Smooth muscle cell (in vitro differentiated cells): ENCODE data around the gene METTL24. TPM values are rescaled to one million over a fixed set of nuclear protein-coding genes. Genes with fewer than 3 reads are reported as not detected.

Source experiments
- DNase-seq: peaks from one replicate; lab custom pipeline; 2025; ENCODE audit not compliant: unreplicated experiment; lab: John Stamatoyannopoulos, UW
- H2AFZ ChIP-seq: fragments of 200-600 bp; sonication (generic); 2 replicates; pipeline ENCODE4 v1.6.0; 2016; ENCODE audit warnings: antibody characterized with exemption, low read depth, mild to moderate bottlenecking
- H3F3A ChIP-seq: fragments of 200-600 bp; sonication (generic); 2 replicates; pipeline ENCODE4 v1.6.0; 2017; ENCODE audit warnings: antibody characterized with exemption, low read depth
- H3K27ac ChIP-seq: fragments of 200-600 bp; sonication (generic); 2 replicates; pipeline ENCODE4 v1.5.1; 2016; ENCODE audit warnings: low read depth, mild to moderate bottlenecking
- H3K27me3 ChIP-seq: fragments of 200-600 bp; sonication (generic); 2 replicates; pipeline ENCODE4 v1.6.1; 2016; ENCODE audit warnings: low read depth, mild to moderate bottlenecking
- H3K36me3 ChIP-seq: fragments of 200-600 bp; sonication (generic); 2 replicates; pipeline ENCODE4 v1.5.1; 2016; ENCODE audit warnings: low read depth
- H3K4me1 ChIP-seq: fragments of 200-600 bp; sonication (generic); 2 replicates; pipeline ENCODE4 v1.5.1; 2016; ENCODE audit warnings: low read depth
- H3K4me2 ChIP-seq: fragments of 200-600 bp; sonication (generic); 2 replicates; pipeline ENCODE4 v1.6.0; 2016; ENCODE audit warnings: mild to moderate bottlenecking
- H3K4me3 ChIP-seq: fragments of 200-600 bp; sonication (generic); 2 replicates; pipeline ENCODE4 v1.5.1; 2016; ENCODE audit warnings: mild to moderate bottlenecking
- H3K79me2 ChIP-seq: fragments of 200-600 bp; sonication (generic); 2 replicates; pipeline ENCODE4 v1.6.0; 2016; ENCODE audit warnings: low read depth, mild to moderate bottlenecking
- H3K9ac ChIP-seq: fragments of 200-600 bp; sonication (generic); 2 replicates; pipeline ENCODE4 v1.6.0; 2016; ENCODE audit warnings: low read depth
- H3K9me3 ChIP-seq: fragments of 200-600 bp; sonication (generic); replicated peaks from 2 replicates; pipeline ENCODE4 v1.5.1; 2016; ENCODE audit warnings: low read depth
- H4K20me1 ChIP-seq: fragments of 200-600 bp; sonication (generic); 2 replicates; pipeline ENCODE4 v1.6.0; 2016; ENCODE audit warnings: low read depth
- CTCF ChIP-seq: fragments of 200-600 bp; sonication (generic); IDR thresholded peaks from 2 replicates; pipeline ENCODE4 v1.5.1; 2017; ENCODE audit warnings: borderline replicate concordance, mild to moderate bottlenecking, antibody characterized with exemption; ENCODE audit not compliant: insufficient read depth, poor library complexity, severe bottlenecking
- WGBS: methylation state at CpG from one replicate; pipeline ENCODE4 v1.1.7; 2016; ENCODE audit warnings: low lambda C conversion rate; 5-methylcytosine and 5-hydroxymethylcytosine counted together
- polyA plus RNA-seq: library from polyadenylated mRNA; unstranded; fragments of >200 nt; fragmentation: Nextera tagmentation; extraction: Ambion mirVana; gene quantifications from 2 replicates; pipeline ENCODE4 v1.2.1, GENCODE V29; 2016
- total RNA-seq: library from RNA; depleted of rRNA; stranded (reverse); fragments of >200 nt; gene quantifications from 2 replicates; pipeline ENCODE4 v1.2.3, GENCODE V29; 2014

Gene METTL24
- total and polyA plus RNA-seq, 2 experiments from 2014 or later = 0.74 to 2.6 TPM

- Histone ChIP-seq H2AFZ (no peak overlapping the region), H3K79me2 (no peaks in the 10 kb centered on the region), H3K36me3 (no peaks in the 10 kb centered on the region), H3K9me3 (no peaks in the 10 kb centered on the region), H3K27ac (no peak overlapping the region), H3F3A (no peaks in the 10 kb centered on the region), H3K9ac (no peak overlapping the region), H3K4me3 (no peak overlapping the region), H3K4me2 (no peak overlapping the region), H3K4me1 (peaks cover 66% of the 10 kb centered on the region), H3K27me3 (peaks cover 25% of the 10 kb centered on the region), H4K20me1 (no peaks in the 10 kb centered on the region)
- no peak for DNase-seq
- TF ChIP-seq CTCF = no peak
- 77% methylated on average over 2 of the region's 2 CpGs for WGBS
These were observed 3.1 kb downstream of the METTL24 start for GRCh38 chr6:110355022-110355421.

GRCh38 chr6:110354153-110354552 is 4.0 kb downstream of the METTL24 start:
- no peak for TF ChIP-seq CTCF
- Histone ChIP-seq H2AFZ (no peak overlapping the region), H3K9ac (no peak overlapping the region), H3K36me3 (no peaks in the 10 kb centered on the region), H4K20me1 (no peaks in the 10 kb centered on the region), H3F3A (no peaks in the 10 kb centered on the region), H3K79me2 (no peaks in the 10 kb centered on the region), H3K27ac (no peak overlapping the region), H3K4me2 (no peak overlapping the region), H3K4me1 (peaks cover 60% of the 10 kb centered on the region), H3K9me3 (no peaks in the 10 kb centered on the region), H3K27me3 (peaks cover 18% of the 10 kb centered on the region), H3K4me3 (no peak overlapping the region)
- WGBS = 96% methylated on average over 2 of the region's 2 CpGs
- no peak for DNase-seq

- Histone ChIP-seq H3K9me3 (no peaks in the 10 kb centered on the region), H3K79me2 (no peaks in the 10 kb centered on the region), H4K20me1 (no peaks in the 10 kb centered on the region), H2AFZ (peak overlapping the region; percentile 81), H3K9ac (no peak overlapping the region), H3K27ac (no peak overlapping the region), H3K4me1 (peaks cover 55% of the 10 kb centered on the region), H3K4me3 (no peak overlapping the region), H3K4me2 (no peak overlapping the region), H3K36me3 (no peaks in the 10 kb centered on the region), H3K27me3 (peaks cover 11% of the 10 kb centered on the region), H3F3A (no peaks in the 10 kb centered on the region)
- no peak for DNase-seq
- TF ChIP-seq CTCF = no peak
- 83% methylated on average over 4 of the region's 4 CpGs for WGBS
These were observed 4.6 kb downstream of the METTL24 start for GRCh38 chr6:110353457-110354001.

GRCh38 chr6:110352563-110353262 is 5.4 kb downstream of the METTL24 start:
- Histone ChIP-seq H3K79me2 (no peaks in the 10 kb centered on the region), H3K4me2 (peak overlapping the region; percentile 29), H2AFZ (peak overlapping the region; percentile 81), H3K9me3 (no peaks in the 10 kb centered on the region), H3K9ac (no peak overlapping the region), H3K27me3 (peaks cover 7% of the 10 kb centered on the region), H4K20me1 (no peaks in the 10 kb centered on the region), H3K27ac (peak overlapping the region; percentile 51), H3K4me1 (peaks cover 52% of the 10 kb centered on the region), H3K36me3 (no peaks in the 10 kb centered on the region), H3K4me3 (no peak overlapping the region), H3F3A (no peaks in the 10 kb centered on the region)
- TF ChIP-seq CTCF = no peak
- WGBS = 27% methylated on average over 7 of the region's 7 CpGs
- no peak for DNase-seq
